HG02870 (cell line): ENCODE results near the gene LTBP1.

Experiments used
- ATAC-seq: cut with Tn5 transposase; IDR thresholded peaks from one replicate; pipeline ENCODE4 v1.9.1; 2021; ENCODE audit warnings: mild to moderate bottlenecking, moderate library complexity; ENCODE audit not compliant: unreplicated experiment

Gene LTBP1

DNA sequence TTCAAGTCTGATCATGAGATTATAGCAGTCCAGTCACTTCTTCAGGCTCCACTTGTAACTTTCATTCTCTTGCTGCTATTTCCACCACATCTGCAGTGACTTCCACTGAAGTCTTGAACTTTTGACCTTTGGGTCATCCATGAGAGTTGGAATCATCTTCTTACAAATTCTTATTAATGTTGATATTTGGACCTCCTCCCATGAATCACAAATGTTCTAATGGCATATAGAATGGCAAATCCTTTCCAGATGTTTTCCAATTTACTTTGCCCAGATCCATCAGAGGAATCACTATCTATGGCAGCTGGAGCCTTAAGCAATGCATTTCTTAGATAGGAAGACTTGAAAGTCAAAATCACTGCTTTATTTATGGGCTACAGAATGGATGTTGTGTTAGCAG is 159.4 kb downstream of the LTBP1 start:
- ATAC-seq = no peak

- no peak for ATAC-seq
These were observed 161.1 kb downstream of the LTBP1 start for GRCh38 chr2:33107690-33108482.

GRCh38 chr2:33108483-33109443 is 162.0 kb downstream of the LTBP1 start:
- no peak for ATAC-seq

- no peak for ATAC-seq
These were observed 163.7 kb downstream of the LTBP1 start for GRCh38 chr2:33110461-33110860.

DNA sequence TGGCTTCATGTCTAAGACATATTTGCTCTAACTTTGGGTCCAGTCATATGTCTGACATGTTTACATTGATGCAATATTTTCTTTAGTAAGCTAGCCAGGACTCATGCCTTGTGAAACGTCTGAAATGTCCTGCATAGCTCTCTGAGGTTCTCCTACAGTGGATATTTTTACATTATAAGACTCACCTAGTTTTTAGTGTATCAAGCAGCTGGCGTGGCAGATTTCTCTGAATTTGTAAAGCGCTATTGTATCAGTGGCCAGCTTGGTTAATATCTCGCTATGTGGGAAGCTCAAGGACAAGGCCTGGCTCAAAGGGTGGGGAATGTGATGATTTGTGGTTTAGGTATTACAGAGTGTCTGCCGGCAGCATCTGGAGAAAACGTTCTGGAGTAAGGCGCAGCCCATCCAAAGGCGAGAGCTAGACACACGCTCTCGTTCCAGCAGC is 164.3 kb downstream of the LTBP1 start:
- no peak for ATAC-seq

GRCh38 chr2:33115196-33115595 is 168.4 kb downstream of the LTBP1 start:
- ATAC-seq = no peak

DNA sequence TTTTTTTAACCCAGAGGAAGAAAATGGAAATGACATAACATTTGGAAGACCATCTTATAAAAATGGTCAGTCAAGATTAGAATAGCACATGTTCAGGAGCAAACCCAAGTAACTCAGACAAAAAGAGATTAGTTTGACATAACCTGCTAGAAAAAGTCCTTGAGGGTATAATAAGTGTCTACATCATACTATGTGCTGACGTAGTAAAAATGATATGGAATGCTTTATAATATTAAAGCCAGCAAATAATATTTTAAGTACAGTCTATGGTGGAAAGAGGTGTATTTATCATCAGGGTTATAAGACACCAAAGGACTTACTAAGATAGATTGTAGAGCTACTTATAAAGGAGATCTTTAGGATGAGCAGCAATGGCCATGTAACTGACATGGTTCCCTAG is 169.0 kb downstream of the LTBP1 start:
- no peak for ATAC-seq

DNA sequence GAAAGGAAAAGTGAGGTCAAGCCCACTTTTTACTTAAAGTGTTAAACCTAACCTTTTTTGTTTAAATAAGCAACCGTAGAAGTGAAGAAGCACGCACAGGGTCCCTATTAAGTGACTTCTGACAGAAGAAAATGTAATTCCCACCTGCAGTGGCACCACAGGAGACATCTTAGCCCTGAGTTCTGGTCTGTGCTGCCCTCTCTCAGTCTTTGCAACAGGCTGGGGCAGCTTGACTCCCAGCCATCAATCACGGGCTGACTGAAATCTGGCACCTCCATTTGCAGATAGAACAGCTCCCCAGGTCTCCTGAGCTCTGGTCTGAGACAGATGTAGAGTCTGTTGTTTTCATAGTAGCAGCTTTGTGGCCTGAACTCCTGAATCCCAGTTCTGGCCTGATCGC is 170.0 kb downstream of the LTBP1 start:
- no peak for ATAC-seq

DNA sequence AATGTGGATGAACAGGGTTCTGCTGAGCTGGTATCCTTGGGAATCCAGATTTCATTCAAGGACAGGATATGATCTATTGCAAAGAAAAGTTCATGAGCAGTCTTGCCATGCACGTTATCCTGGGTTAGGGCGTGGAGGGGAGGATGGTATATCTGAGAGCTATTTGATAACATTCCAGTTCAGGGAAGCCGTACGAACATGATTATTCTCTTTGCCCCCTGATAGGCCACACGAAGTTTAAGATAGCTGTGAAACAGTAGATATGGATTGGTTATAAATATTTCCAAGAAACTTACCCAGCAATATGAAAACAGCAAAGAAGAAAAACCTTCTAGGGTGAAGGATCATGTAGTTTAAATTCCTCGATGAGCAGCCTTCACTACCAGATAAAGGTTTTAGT is 171.9 kb downstream of the LTBP1 start:
- no peak for ATAC-seq

GRCh38 chr2:33121416-33121815 is 174.7 kb downstream of the LTBP1 start:
- no peak for ATAC-seq

DNA sequence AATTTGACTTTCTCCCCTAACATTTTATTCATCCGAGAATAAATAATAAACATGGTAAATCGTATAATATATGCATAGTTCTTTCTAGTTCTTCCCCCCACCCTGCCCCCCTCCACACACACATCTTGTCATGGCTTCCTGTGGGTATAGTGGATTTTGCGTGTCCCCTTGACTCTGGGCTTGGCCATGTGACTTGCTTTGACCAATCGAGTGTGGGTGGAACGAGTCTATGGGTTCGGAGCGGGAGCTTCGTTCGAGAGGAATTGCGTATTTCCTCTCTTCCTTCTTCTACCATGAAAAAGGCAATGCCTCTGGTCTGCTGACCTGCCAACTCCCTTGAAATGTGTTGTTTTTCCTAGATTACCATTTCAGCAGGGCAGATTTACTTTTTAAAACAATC is 175.2 kb downstream of the LTBP1 start:
- no peak for ATAC-seq

GRCh38 chr2:33122726-33123125 is 176.0 kb downstream of the LTBP1 start:
- no peak for ATAC-seq

DNA sequence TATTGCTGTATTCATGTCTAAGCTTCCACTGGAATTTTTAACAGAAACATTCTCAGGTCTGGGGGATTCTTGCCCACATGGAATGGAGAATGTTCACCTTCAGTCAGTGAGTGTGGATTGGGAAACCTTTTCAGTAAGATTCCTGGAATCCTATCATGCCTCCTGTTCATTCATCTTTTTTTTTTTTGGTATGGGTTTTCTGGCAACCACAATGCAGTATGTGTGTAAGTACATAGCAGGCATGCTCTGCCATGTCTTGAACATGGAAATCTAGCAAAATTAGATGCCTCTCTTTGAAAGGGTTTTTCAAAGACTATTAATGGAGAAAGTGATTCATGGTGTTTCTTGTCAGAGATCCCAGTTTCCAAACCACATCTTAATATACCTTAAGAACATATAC is 176.5 kb downstream of the LTBP1 start:
- no peak for ATAC-seq

DNA sequence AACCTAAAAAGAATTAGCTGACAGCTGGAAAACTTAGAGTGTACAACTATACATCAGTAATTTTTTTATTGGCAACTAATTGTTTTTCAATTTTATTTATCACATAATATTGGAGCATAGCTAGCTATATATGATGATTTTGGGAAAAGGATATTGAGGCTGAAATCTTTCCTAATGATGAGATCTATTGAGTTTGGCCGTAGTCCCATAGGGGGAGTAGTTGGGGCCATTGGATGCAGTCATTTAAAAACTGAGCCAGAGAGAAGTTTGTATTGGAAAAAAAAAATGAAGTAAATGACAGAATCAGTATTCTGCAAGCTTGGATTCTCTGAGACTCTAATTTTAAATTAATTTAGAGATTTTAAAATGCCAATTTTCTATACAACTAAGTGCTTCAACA is 179.8 kb downstream of the LTBP1 start:
- ATAC-seq = no peak

DNA sequence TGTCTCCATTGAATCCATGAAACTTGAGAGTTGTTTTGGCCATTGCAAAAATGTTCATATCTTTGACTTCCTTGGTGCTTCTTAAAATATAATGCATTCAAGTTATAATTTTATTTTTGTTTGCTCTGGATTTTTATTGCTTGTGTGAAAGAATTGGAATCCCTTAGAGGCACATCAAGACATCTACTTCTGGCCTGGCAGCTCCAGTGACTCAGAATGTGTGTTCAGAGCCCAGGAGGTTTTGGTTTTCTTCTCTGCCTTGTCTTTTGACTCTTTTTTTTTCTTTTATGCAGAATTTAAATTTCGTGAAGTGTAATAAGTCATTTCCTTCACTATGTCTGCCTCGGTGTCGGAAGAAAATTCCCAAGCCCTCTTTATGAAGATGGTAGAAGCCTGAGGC is 180.2 kb downstream of the LTBP1 start:
- no peak for ATAC-seq

GRCh38 chr2:33129263-33130053 is 182.7 kb downstream of the LTBP1 start:
- ATAC-seq = no peak

DNA sequence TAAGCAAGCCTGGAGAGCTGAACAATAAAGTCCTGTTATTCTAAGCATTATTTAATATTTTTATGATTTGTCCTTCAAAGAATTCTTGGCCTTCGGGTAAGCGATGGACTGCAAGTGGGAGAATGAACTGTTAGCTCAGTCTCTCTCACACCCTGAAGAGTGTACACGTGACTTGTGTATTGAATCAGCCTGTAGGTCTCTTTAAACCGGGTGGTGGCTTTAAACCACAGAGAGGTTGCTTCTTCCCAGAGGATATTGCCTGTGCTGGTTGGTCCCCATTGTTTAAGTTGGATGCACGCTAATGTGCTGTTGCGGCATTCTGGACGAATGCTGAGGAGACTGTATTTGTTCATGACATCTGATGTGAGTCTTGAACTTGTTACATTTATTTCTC is 183.3 kb downstream of the LTBP1 start:
- no peak for ATAC-seq

DNA sequence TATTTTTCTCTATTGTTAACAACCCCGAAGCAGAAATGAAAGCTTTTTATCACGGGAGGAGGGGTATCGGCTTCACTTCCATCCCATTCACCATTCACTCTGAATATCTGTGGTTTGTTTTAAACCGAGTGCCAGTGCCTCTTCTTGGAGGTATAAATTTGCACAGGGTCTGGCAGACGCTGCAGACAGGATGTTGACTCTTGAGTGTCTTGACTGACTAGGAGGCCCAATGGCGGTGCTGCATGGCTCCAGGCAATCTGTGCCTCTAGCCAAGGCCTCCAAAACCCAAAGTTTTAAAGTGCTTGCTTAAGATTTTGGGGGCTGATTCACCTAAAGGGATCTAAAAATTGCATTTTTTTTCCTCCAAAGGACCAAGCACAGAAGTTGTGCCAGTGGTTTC is 183.8 kb downstream of the LTBP1 start:
- ATAC-seq = no peak

- no peak for ATAC-seq
These were observed 184.4 kb downstream of the LTBP1 start for GRCh38 chr2:33131111-33131510.

DNA sequence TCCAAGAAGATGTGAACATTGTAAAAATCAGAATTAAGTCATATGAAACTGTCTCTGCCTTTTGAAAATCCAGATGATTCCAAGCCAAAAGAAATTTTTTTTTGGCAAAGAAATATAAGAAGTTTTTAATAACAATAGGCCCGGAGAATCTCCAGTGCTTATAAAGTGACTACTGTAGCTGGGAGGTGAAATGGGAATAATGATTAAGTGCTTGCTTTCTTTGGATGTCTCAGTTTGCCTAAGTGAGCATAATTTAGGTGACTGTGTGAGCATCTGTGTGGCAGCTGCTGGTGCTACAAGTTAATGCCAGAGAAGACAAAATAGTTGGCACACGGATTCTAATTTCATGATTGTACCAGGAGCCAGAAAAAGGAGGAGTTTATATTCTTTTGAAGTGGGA is 185.0 kb downstream of the LTBP1 start:
- no peak for ATAC-seq

GRCh38 chr2:33133454-33133952 is 186.8 kb downstream of the LTBP1 start:
- no peak for ATAC-seq
